HG02852 (cell line): ENCODE data around the gene MR1.
"Not testable (repeated sequence)": the region's sequence is repeated elsewhere in the genome, so short reads cannot be mapped to it uniquely, and the experiment has no call there.

Experiments
- ATAC-seq: cut with Tn5 transposase; IDR thresholded peaks from one replicate; pipeline ENCODE4 v1.9.1; 2021; ENCODE audit warnings: mild to moderate bottlenecking, moderate library complexity; ENCODE audit not compliant: unreplicated experiment

Gene MR1

GRCh38 chr1:181028615-181029014 lies 5.2 kb upstream of the MR1 start:
- ATAC-seq = no peak

DNA sequence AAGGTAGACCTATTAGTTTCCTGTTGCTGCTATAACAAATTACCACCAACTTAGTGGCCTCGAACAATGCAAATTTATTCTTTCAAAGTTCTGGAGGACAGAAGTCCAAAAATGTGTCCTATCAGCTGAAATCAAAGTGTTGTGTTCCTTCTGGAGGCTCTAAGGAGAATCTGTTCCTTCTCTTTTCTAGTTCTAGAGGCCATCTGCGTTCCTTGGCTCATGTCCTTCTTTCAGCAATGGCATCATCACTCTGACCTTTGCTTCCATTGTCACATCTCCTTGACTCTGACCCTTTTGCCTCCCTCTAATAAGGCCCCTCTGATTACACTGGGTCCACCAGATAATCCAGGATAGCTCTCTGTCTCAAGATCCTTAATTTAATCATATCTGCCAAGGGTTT lies 1.2 kb upstream of the MR1 start:
- ATAC-seq = no peak

GRCh38 chr1:181033128-181033798 lies 520 bp upstream of the MR1 start:
- ATAC-seq = peak; percentile 23

- ATAC-seq = not testable (repeated sequence)
Observed at GRCh38 chr1:181035210-181035609, 1.4 kb downstream of the MR1 start.

GRCh38 chr1:181036107-181036836 lies 2.5 kb downstream of the MR1 start:
- no peak for ATAC-seq

DNA sequence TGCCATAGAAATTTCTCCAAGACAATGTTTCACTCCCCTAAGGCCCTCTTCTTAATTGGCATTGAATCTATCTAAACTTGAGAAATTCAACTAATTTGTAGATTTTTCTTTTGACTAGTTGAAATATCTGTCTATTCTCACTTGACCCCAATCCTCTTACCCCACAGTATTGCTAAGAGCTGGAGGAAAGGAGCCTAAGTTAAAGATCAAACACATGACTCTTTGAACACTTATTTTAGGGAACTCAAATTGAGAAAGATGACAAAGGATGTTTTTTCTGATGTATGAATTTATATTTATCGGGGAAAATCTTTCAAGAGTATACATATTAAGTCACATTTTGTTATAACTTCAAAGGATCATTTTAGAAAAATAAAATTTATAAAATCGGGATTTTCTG lies 3.6 kb downstream of the MR1 start:
- ATAC-seq = no peak

- peak; percentile 43 for ATAC-seq
Observed at GRCh38 chr1:181038399-181038873, 4.7 kb downstream of the MR1 start.

GRCh38 chr1:181040284-181040865 lies 6.6 kb downstream of the MR1 start:
- ATAC-seq = no peak

GRCh38 chr1:181043025-181043888 lies 9.5 kb downstream of the MR1 start:
- no peak for ATAC-seq

- ATAC-seq = peak; percentile 89
Observed at GRCh38 chr1:181044449-181044966, 10.7 kb downstream of the MR1 start.

GRCh38 chr1:181045946-181046345 lies 12.2 kb downstream of the MR1 start:
- ATAC-seq = not testable (repeated sequence)

- no peak for ATAC-seq
Observed at GRCh38 chr1:181049378-181049777, 15.6 kb downstream of the MR1 start.

- ATAC-seq = no peak
Observed at GRCh38 chr1:181050922-181051321, 17.1 kb downstream of the MR1 start.

DNA sequence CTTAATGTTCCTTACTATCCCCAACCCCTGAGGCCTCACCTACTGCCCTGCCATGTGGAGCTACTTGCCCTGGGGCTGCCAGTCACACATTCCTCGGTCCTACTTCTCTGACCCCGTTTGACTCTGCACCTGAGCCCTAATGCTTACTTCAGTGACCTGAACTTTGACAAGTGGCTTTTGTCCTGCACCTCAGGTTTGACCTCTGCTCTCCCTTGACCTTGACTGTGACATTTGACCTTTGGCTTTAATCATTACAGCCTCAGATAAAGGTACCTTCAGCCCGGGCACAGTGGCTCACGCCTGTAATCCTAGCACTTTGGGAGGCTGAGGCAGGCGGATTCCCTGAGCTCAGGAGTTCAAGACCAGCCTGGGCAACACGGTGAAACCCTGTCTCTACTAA lies 22.8 kb downstream of the MR1 start:
- ATAC-seq = no peak

- no peak for ATAC-seq
Observed at GRCh38 chr1:181057079-181057478, 23.3 kb downstream of the MR1 start.

- ATAC-seq = no peak
Observed at GRCh38 chr1:181059435-181059834, 25.7 kb downstream of the MR1 start.

- ATAC-seq = no peak
Observed at GRCh38 chr1:181060066-181060465, 26.3 kb downstream of the MR1 start.

DNA sequence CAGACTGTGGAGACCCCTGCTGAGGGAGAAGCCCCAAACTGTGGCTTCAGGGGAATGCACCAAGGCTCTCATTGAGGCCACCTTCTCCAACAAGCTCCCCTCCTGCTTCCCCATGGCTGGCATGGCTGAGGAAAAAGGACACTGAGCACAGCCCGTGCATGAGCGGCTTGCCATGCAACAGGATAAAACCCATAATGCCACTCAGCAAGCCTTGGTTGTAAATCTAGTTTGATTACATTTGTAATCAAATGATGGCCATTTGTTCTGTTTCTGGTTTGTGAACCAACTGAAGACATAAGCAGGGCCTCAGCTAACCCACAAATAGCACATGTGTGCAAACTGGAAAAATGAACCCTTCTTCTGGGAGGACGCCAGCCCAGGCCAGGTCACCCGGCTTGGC lies 27.2 kb downstream of the MR1 start:
- not testable (repeated sequence) for ATAC-seq

- no peak for ATAC-seq
Observed at GRCh38 chr1:181061487-181061886, 27.7 kb downstream of the MR1 start.

GRCh38 chr1:181061891-181062835 lies 28.4 kb downstream of the MR1 start:
- ATAC-seq = peak; percentile 84
